ENCODE data around the gene MFRP.

GRCh38 chr11:119307219-119307618 lies 39.3 kb downstream of the MFRP start:
- peak; percentile 27; the same call in 1 of the 2 replicates for TF ChIP-seq CTCF (IDR thresholded peaks at IDR 0.05)
- TF ChIP-seq ZFX (IDR thresholded peaks at IDR 0.05; ENCODE audit: borderline replicate concordance), result no peak

Measured in 22Rv1 (cell line).